HEK293 (cell line): ENCODE results near the gene RBPJ.

Experiments
- CTCF ChIA-PET: fragments of 350-600 bp; formaldehyde crosslinking; extraction: SDS; loops from one replicate; lab custom pipeline; 2021; ENCODE audit warnings: antibody characterized with exemption; lab: Yijun Ruan, JAX
- POLR2A ChIA-PET: fragments of 300-600 bp; formaldehyde crosslinking; extraction: SDS; loops from one replicate; lab custom pipeline; 2020; ENCODE audit warnings: antibody characterized with exemption, inconsistent platforms; lab: Yijun Ruan, JAX
- H3K27ac ChIP-seq: fragments of 200-500 bp; sonication (Bioruptor generic); 2 replicates; pipeline ENCODE4 v1.5.1; 2014; ENCODE audit warnings: low read depth, low read length, control low read depth, inconsistent platforms; ENCODE audit errors: extremely low read depth
- H3K36me3 ChIP-seq, 2 experiments: fragments of 200-500 bp in 1 of 2; sonication (Bioruptor generic) in 1 of 2; 1 replicate in 1 of 2; 2 replicates in 1 of 2; pipeline ENCODE4 v1.5.1; 2014 to 2017; ENCODE audit warnings: inconsistent platforms in 2 of 2, low read length in 2 of 2; ENCODE audit not compliant: control insufficient read depth in 2 of 2, insufficient read depth in 1 of 2
- H3K4me1 ChIP-seq: fragments of 200-500 bp; sonication (Bioruptor generic); 2 replicates; pipeline ENCODE4 v1.5.1; 2014; ENCODE audit warnings: mild to moderate bottlenecking, low read length, inconsistent platforms; ENCODE audit not compliant: control insufficient read depth, insufficient read depth
- H3K4me3 ChIP-seq: 2 replicates; pipeline ENCODE4 v1.5.1; 2011; ENCODE audit warnings: low read depth, mild to moderate bottlenecking, control low read depth, low read length, moderate library complexity
- H3K9me3 ChIP-seq: fragments of 200-500 bp; sonication (Bioruptor generic); 2 replicates; pipeline ENCODE4 v1.5.1; 2014; ENCODE audit warnings: low read depth, low read length, inconsistent platforms; ENCODE audit not compliant: control insufficient read depth, insufficient read depth
- AEBP2 ChIP-seq: fragments of 450-650 bp; formaldehyde crosslinking; IDR thresholded peaks from 2 replicates; pipeline ENCODE4 v1.5.1; 2016; ENCODE audit warnings: missing biosample characterization, missing genetic modification characterization, borderline replicate concordance
- BCL11B ChIP-seq: fragments of 450-650 bp; formaldehyde crosslinking; IDR thresholded peaks from 2 replicates; pipeline ENCODE4 v1.5.1; 2016; ENCODE audit warnings: low read depth, missing biosample characterization, missing genetic modification characterization
- BCL6B ChIP-seq: fragments of 450-650 bp; formaldehyde crosslinking; IDR thresholded peaks from 2 replicates; pipeline ENCODE4 v1.5.1; 2017; ENCODE audit warnings: missing biosample characterization, missing genetic modification characterization
- ELK4 ChIP-seq: IDR thresholded peaks from 2 replicates; pipeline ENCODE4 v1.6.1; 2011; ENCODE audit warnings: mild to moderate bottlenecking, low read depth, low read length, borderline replicate concordance
- INSM2 ChIP-seq: fragments of 450-650 bp; formaldehyde crosslinking; IDR thresholded peaks from 2 replicates; pipeline ENCODE4 v1.5.1; 2016; ENCODE audit warnings: missing biosample characterization, missing genetic modification characterization
- MYNN ChIP-seq: fragments of 450-650 bp; formaldehyde crosslinking; IDR thresholded peaks from 2 replicates; pipeline ENCODE4 v1.5.1; 2016; ENCODE audit warnings: missing biosample characterization, missing genetic modification characterization, borderline replicate concordance
- ZBTB26 ChIP-seq: fragments of 450-650 bp; formaldehyde crosslinking; optimal IDR thresholded peaks from 2 replicates; pipeline ENCODE3; 2016; ENCODE audit warnings: missing biosample characterization, mild to moderate bottlenecking, missing genetic modification characterization
- ZFP37 ChIP-seq: fragments of 450-650 bp; formaldehyde crosslinking; IDR thresholded peaks from 2 replicates; pipeline ENCODE4 v1.5.1; 2016; ENCODE audit warnings: missing biosample characterization, missing genetic modification characterization
- ZNF132 ChIP-seq: fragments of 450-650 bp; formaldehyde crosslinking; IDR thresholded peaks from 2 replicates; pipeline ENCODE4 v1.5.1; 2017; ENCODE audit warnings: missing biosample characterization, missing genetic modification characterization, borderline replicate concordance
- ZNF16 ChIP-seq: fragments of 450-650 bp; formaldehyde crosslinking; IDR thresholded peaks from 2 replicates; pipeline ENCODE4 v1.5.1; 2016; ENCODE audit warnings: low read depth, missing biosample characterization, missing genetic modification characterization
- ZNF19 ChIP-seq: fragments of 450-650 bp; formaldehyde crosslinking; IDR thresholded peaks from 2 replicates; pipeline ENCODE4; 2016; ENCODE audit warnings: missing biosample characterization, missing genetic modification characterization, low read depth
- ZNF221 ChIP-seq: fragments of 450-650 bp; formaldehyde crosslinking; IDR thresholded peaks from 2 replicates; pipeline ENCODE4 v1.5.1; 2017; ENCODE audit warnings: missing biosample characterization, missing genetic modification characterization, borderline replicate concordance
- ZNF292 ChIP-seq: fragments of 450-650 bp; formaldehyde crosslinking; IDR thresholded peaks from 2 replicates; pipeline ENCODE4 v1.5.1; 2016; ENCODE audit warnings: low read depth, missing biosample characterization, missing genetic modification characterization, borderline replicate concordance
- ZNF311 ChIP-seq: fragments of 450-650 bp; formaldehyde crosslinking; IDR thresholded peaks from 2 replicates; pipeline ENCODE4 v1.5.1; 2017; ENCODE audit warnings: missing biosample characterization, missing genetic modification characterization, borderline replicate concordance
- ZNF335 ChIP-seq: fragments of 450-650 bp; formaldehyde crosslinking; conservative IDR thresholded peaks from 2 replicates; pipeline ENCODE4 v1.5.1; 2016; ENCODE audit warnings: missing biosample characterization, missing genetic modification characterization
- ZNF362 ChIP-seq: fragments of 450-650 bp; formaldehyde crosslinking; IDR thresholded peaks from 2 replicates; pipeline ENCODE4 v1.5.1; 2016; ENCODE audit warnings: missing biosample characterization, missing genetic modification characterization
- ZNF416 ChIP-seq: fragments of 450-650 bp; formaldehyde crosslinking; IDR thresholded peaks from 2 replicates; pipeline ENCODE4 v1.5.1; 2016; ENCODE audit warnings: missing biosample characterization, missing genetic modification characterization
- ZNF433 ChIP-seq: fragments of 450-650 bp; formaldehyde crosslinking; IDR thresholded peaks from 2 replicates; pipeline ENCODE4 v1.5.1; 2016; ENCODE audit warnings: missing biosample characterization, missing genetic modification characterization, low read depth
- ZNF521 ChIP-seq: fragments of 450-650 bp; formaldehyde crosslinking; IDR thresholded peaks from 2 replicates; pipeline ENCODE4 v1.5.1; 2017; ENCODE audit warnings: missing biosample characterization, mild to moderate bottlenecking, missing genetic modification characterization
- ZNF704 ChIP-seq: fragments of 450-650 bp; formaldehyde crosslinking; IDR thresholded peaks from 2 replicates; pipeline ENCODE4 v1.5.1; 2016; ENCODE audit warnings: missing biosample characterization, missing genetic modification characterization
- ZSCAN16 ChIP-seq: fragments of 450-650 bp; formaldehyde crosslinking; IDR thresholded peaks from 2 replicates; pipeline ENCODE4 v1.5.1; 2016; ENCODE audit warnings: missing biosample characterization, missing genetic modification characterization
- ZSCAN23 ChIP-seq: fragments of 450-650 bp; formaldehyde crosslinking; IDR thresholded peaks from 2 replicates; pipeline ENCODE4 v1.5.1; 2016; ENCODE audit warnings: missing biosample characterization, missing genetic modification characterization
- ZSCAN30 ChIP-seq: fragments of 450-650 bp; IDR thresholded peaks from 2 replicates; pipeline ENCODE4 v1.5.1; 2018; ENCODE audit warnings: missing biosample characterization, mild to moderate bottlenecking, missing genetic modification characterization, moderate library complexity
- ZSCAN4 ChIP-seq: fragments of 450-650 bp; formaldehyde crosslinking; IDR thresholded peaks from 2 replicates; pipeline ENCODE4 v1.5.1; 2017; ENCODE audit warnings: missing biosample characterization, missing genetic modification characterization
- ZXDB ChIP-seq: fragments of 450-650 bp; formaldehyde crosslinking; IDR thresholded peaks from 2 replicates; pipeline ENCODE4 v1.5.1; 2016; ENCODE audit warnings: missing biosample characterization, missing genetic modification characterization

The RBPJ gene

GRCh38 chr4:26343038-26343398 lies 22.2 kb downstream of the RBPJ start (continued):
- TF ChIP-seq ZSCAN4 (tag by site-specific recombination), result no peak
- TF ChIP-seq AEBP2 (tag by site-specific recombination), result no peak
- TF ChIP-seq ZNF335, result no peak
- TF ChIP-seq ZNF221 (tag by site-specific recombination), result no peak
- no peak for TF ChIP-seq ZSCAN30

GRCh38 chr4:26344901-26345564 lies 24.2 kb downstream of the RBPJ start:
- Histone ChIP-seq H3K9me3 (no peaks in the 10 kb centered on the region), H3K27ac (no peak overlapping the region), H3K4me1 (peaks cover 4% of the 10 kb centered on the region; the same call in 1 of the 2 replicates), H3K36me3 (no peaks in the 10 kb centered on the region), H3K4me3 (no peak overlapping the region)
- ChIA-PET CTCF (interaction anchor here (1.4 to 1.5 kb wide), 2 partner anchors 15 to 263 kb away, joined by 3 to 7 read pairs; no protein-coding TSS in a partner anchor), POLR2A (no interaction called here)
- TF ChIP-seq ZFP37, result no peak
- TF ChIP-seq MYNN (tag by site-specific recombination), result no peak
- TF ChIP-seq ZSCAN16 (tag by site-specific recombination), result no peak
- TF ChIP-seq ZBTB26 (tag by site-specific recombination), result no peak
- no peak for TF ChIP-seq ZNF704 (tag by site-specific recombination)
- no peak for TF ChIP-seq BCL11B (tag by site-specific recombination)
- TF ChIP-seq ZNF521, result no peak
- TF ChIP-seq ZNF292, result no peak
- TF ChIP-seq ZXDB, result no peak
- TF ChIP-seq BCL6B (tag by site-specific recombination), result no peak
- TF ChIP-seq ZNF132 (tag by site-specific recombination), result no peak
- TF ChIP-seq ZNF19 (tag by site-specific recombination), result no peak
- no peak for TF ChIP-seq ZNF433 (tag by site-specific recombination)
- TF ChIP-seq ZNF416 (tag by site-specific recombination), result no peak
- no peak for TF ChIP-seq ZSCAN23 (tag by site-specific recombination)
- TF ChIP-seq ZNF362 (tag by site-specific recombination), result no peak
- no peak for TF ChIP-seq INSM2 (tag by site-specific recombination)
- no peak for TF ChIP-seq ZNF311
- TF ChIP-seq ZNF16, result no peak
- no peak for TF ChIP-seq ELK4
